AG04450 (cell line): ENCODE data around the gene EFEMP2. TPM values are rescaled to one million over a fixed set of nuclear protein-coding genes. Genes with fewer than 3 reads are reported as not detected.
A peak's percentile ranks its signal among the peaks of the same experiment; 100 is the strongest.

Experiments used
- CTCF ChIA-PET: fragments of 300-600, 350-600 bp; formaldehyde crosslinking; extraction: SDS; loops from one replicate; lab custom pipeline; 2022; ENCODE audit warnings: antibody characterized with exemption, inconsistent platforms; lab: Charles Lee
- POLR2A ChIA-PET: fragments of 350-600 bp; formaldehyde crosslinking; extraction: SDS; loops from one replicate; lab custom pipeline; 2021; ENCODE audit warnings: antibody characterized with exemption, inconsistent platforms; lab: Yijun Ruan, JAX
- DNase-seq: peaks from one replicate; pipeline ENCODE4 v3.0.0-alpha.2; 2011; ENCODE audit warnings: low read depth, low spot score
- H3K27ac ChIP-seq: one replicate; pipeline ENCODE4 v1.5.1; 2012; ENCODE audit warnings: low read depth, low read length, control low read depth
- H3K27me3 ChIP-seq: one replicate; pipeline ENCODE4 v1.6.0; 2012; ENCODE audit warnings: low read length; ENCODE audit not compliant: control insufficient read depth, insufficient read depth
- H3K4me3 ChIP-seq: 2 replicates; pipeline ENCODE4 v1.5.1; 2011; ENCODE audit warnings: mild to moderate bottlenecking, low read depth, low read length, control low read depth
- H3K9me3 ChIP-seq: 2 replicates; pipeline ENCODE4 v1.5.1; 2012; ENCODE audit warnings: low read length; ENCODE audit not compliant: control insufficient read depth, insufficient read depth
- CTCF ChIP-seq: IDR thresholded peaks from 2 replicates; pipeline ENCODE4 v1.5.1; 2011; ENCODE audit warnings: low read depth, low read length, control low read depth, inconsistent platforms
- polyA plus RNA-seq: library from polyadenylated mRNA; depleted of rRNA; stranded (reverse); fragments of >200 nt; gene quantifications from 2 replicates; pipeline ENCODE4 v1.2.3, GENCODE V29; 2011

Gene EFEMP2
- polyA plus RNA-seq, 1 experiment, result 190 TPM

- TF ChIP-seq CTCF, result no peak
- no peak for DNase-seq
- no peaks in the 10 kb centered on the region for H3K27me3 ChIP-seq
- H3K27ac ChIP-seq, result peak overlapping the region; percentile 47
- H3K4me3 ChIP-seq, result peak overlapping the region; percentile 81
- CTCF ChIA-PET, result interaction anchor here (1.8 kb wide), 1 partner anchor 31 kb away, joined by 8 read pairs; the partner anchor contains the start of gene FIBP
- peaks cover 11% of the 10 kb centered on the region; the same call in 1 of the 2 replicates for H3K9me3 ChIP-seq
- POLR2A ChIA-PET, result interaction anchor here (1.2 to 1.8 kb wide), 2 partner anchors 29 to 31 kb away, joined by 5 read pairs; partner anchors contain the start of gene CCDC85B
These were observed 47.2 kb upstream of the EFEMP2 start for GRCh38 chr11:65919573-65920371.

- H3K9me3 ChIP-seq, result peaks cover 11% of the 10 kb centered on the region; the same call in 1 of the 2 replicates
- H3K27me3 ChIP-seq, result no peaks in the 10 kb centered on the region
- H3K27ac ChIP-seq, result peak within 1 kb of the TSS; percentile 93
- CTCF ChIA-PET, result no interaction called here
- POLR2A ChIA-PET, result interaction anchor here (1.5 to 1.6 kb wide), 2 partner anchors 18 to 22 kb away, joined by 4 to 5 read pairs; partner anchors contain the start of gene FOSL1
- DNase-seq, result peak; percentile 93
- TF ChIP-seq CTCF, result no peak
- peak within 1 kb of the TSS; percentile 94 for H3K4me3 ChIP-seq
These were observed 46.6 kb upstream of the EFEMP2 start, which contains the start of gene DRAP1 for GRCh38 chr11:65919141-65919572. Gene DRAP1, plus strand, starts transcription at chr11:65919426. Its CDS starts 76 bp downstream, at chr11:65919502.

- Histone ChIP-seq H3K27ac (peak within 1 kb of the TSS; percentile 93), H3K9me3 (peaks cover 11% of the 10 kb centered on the region; the same call in 1 of the 2 replicates), H3K27me3 (no peaks in the 10 kb centered on the region), H3K4me3 (peak within 1 kb of the TSS; percentile 94)
- DNase-seq, result no peak
- no peak for TF ChIP-seq CTCF
- ChIA-PET CTCF (interaction anchor here (1.1 kb wide), 1 partner anchor 30 kb away, joined by 7 read pairs; the partner anchor contains the start of gene FIBP), POLR2A (interaction anchor here (1.0 to 4.9 kb wide), 4 partner anchors 18 to 28 kb away, joined by 4 to 124 read pairs (median 6); partner anchors contain the start of genes CCDC85B, FIBP and FOSL1)
These were observed 45.9 kb upstream of the EFEMP2 start, which contains the start of gene C11orf68 for GRCh38 chr11:65918211-65919140. Gene C11orf68, minus strand, starts transcription at chr11:65919062. Its CDS starts 31 bp downstream, at chr11:65919031.

GRCh38 chr11:65917434-65918210 is 45.0 kb upstream of the EFEMP2 start:
- no peak for TF ChIP-seq CTCF
- ChIA-PET POLR2A (interaction anchor here (1.0 to 4.9 kb wide), 4 partner anchors 17 to 27 kb away, joined by 4 to 124 read pairs (median 6); partner anchors contain the start of genes CCDC85B, FIBP and FOSL1), CTCF (interaction anchor here (1.1 to 1.3 kb wide), 2 partner anchors 29 to 33 kb away, joined by 4 to 7 read pairs; partner anchors contain the start of gene FIBP)
- H3K9me3 ChIP-seq, result peaks cover 11% of the 10 kb centered on the region; the same call in 1 of the 2 replicates
- peak overlapping the region; percentile 99 for H3K27ac ChIP-seq
- DNase-seq, result no peak
- peak overlapping the region; percentile 94 for H3K4me3 ChIP-seq
- H3K27me3 ChIP-seq, result no peaks in the 10 kb centered on the region
